ENCODE measurements around the gene HSPA12A. TPM values are rescaled to one million over a fixed set of nuclear protein-coding genes. Genes with fewer than 3 reads are reported as not detected.

HSPA12A gene
- total and polyA plus RNA-seq, 9 of the 15 experiments (the other 6 are each of a cell fraction or from before 2014, with no cell fraction given) = 0.01 to 0.18 (median 0.04) TPM; not detected in 4

GRCh38 chr10:116696919-116697318 lies 45.4 kb downstream of the HSPA12A start:
- Histone ChIP-seq H3K9ac (ENCODE audit: insufficient read depth in 1 of 2, low read depth in 2 of 2, low read length in 2 of 2) (no peak overlapping the region), H2AFZ (ENCODE audit: low read depth, low read length) (no peak overlapping the region), H3K4me2 (ENCODE audit: insufficient read depth, low read length) (no peak overlapping the region), H3K27me3 (ENCODE audit: control insufficient read depth in 2 of 2, insufficient read depth in 2 of 2, low read length in 2 of 2) (peaks cover 0 to 6% of the 10 kb centered on the region in 2 experiments; a peak in 1 of 5 replicates), H3K4me1 (replicated peaks in 1 of 2; ENCODE audit: control insufficient read depth in 2 of 2, insufficient read depth in 2 of 2, low read length in 2 of 2) (no peaks in the 10 kb centered on the region; a peak in 1 of 5 replicates), H3K9me3 (replicated peaks; ENCODE audit: control insufficient read depth, insufficient read depth, low read depth, low read length) (no peaks in the 10 kb centered on the region), H3K27ac (ENCODE audit: extremely low read depth, low read depth, low read length) (no peak overlapping the region), H3K36me3 (ENCODE audit: control insufficient read depth, insufficient read depth, low read length) (no peaks in the 10 kb centered on the region), H3K79me2 (ENCODE audit: control insufficient read depth, insufficient read depth, low read length) (no peaks in the 10 kb centered on the region), H4K20me1 (replicated peaks; ENCODE audit: control insufficient read depth, insufficient read depth, low read length) (no peaks in the 10 kb centered on the region), H3K9me1 (ENCODE audit: control insufficient read depth, insufficient read depth, low read length) (no peaks in the 10 kb centered on the region), H3K4me3 (no peak overlapping the region)
- TF ChIP-seq RUNX1 (IDR thresholded peaks at IDR 0.05; ENCODE audit: low read depth) (no peak), GTF2E2 (tag; IDR thresholded peaks at IDR 0.05) (no peak), PHB (CRISPR knock-in tag; IDR thresholded peaks at IDR 0.05) (no peak), ID3 (CRISPR knock-in tag; IDR thresholded peaks at IDR 0.05) (no peak), ID3 (tag; IDR thresholded peaks at IDR 0.05) (no peak), ZNF224 (CRISPR knock-in tag; IDR thresholded peaks at IDR 0.05) (no peak), BRD9 (IDR thresholded peaks at IDR 0.05; ENCODE audit: low read depth, partially characterized antibody) (no peak), HMG20B (CRISPR knock-in tag; IDR thresholded peaks at IDR 0.05) (no peak), BRD4 (IDR thresholded peaks at IDR 0.05) (no peak), DACH1 (IDR thresholded peaks at IDR 0.05; ENCODE audit: partially characterized antibody) (no peak), ZNF354B (CRISPR knock-in tag; IDR thresholded peaks at IDR 0.05) (no peak), NR3C1 (CRISPR knock-in tag; IDR thresholded peaks at IDR 0.05) (no peak), PPARD (CRISPR knock-in tag; IDR thresholded peaks at IDR 0.05) (no peak)
- DNase-seq (ENCODE audit: extremely low read depth in 1 of 4, low spot score in 3 of 4) (no peak), FAIRE-seq (no peak), ATAC-seq (no peak)
- WGBS (ENCODE audit: insufficient coverage, low coverage, missing lambda C conversion rate) = 8% methylated on average over 1 of the region's 1 CpG
- no TSS peak for BruUV-seq (replicated peaks)
- intact Hi-C loops (cut with micrococcal nuclease) = no loop called here
- CTCF ChIA-PET (ENCODE audit: low intra/inter-chr PET ratio) = no interaction called here
- POLR2A ChIA-PET = no interaction called here
- in situ Hi-C loops (cut with MboI) = loop anchor here (25.0 kb wide), 1 partner anchor 90 kb away; no protein-coding TSS in a partner anchor

Data from K562 (cell line).